ENCODE results near the gene C2orf92.
A peak's percentile ranks its signal among the peaks of the same experiment; 100 is the strongest.

C2orf92 gene

GRCh38 chr2:97714950-97715652 is 45.6 kb downstream of the C2orf92 start:
- DNase-seq, result peak; percentile 37

GRCh38 chr2:97715951-97716694 is 46.6 kb downstream of the C2orf92 start:
- DNase-seq, result peak; percentile 20

GRCh38 chr2:97716695-97717612 is 47.4 kb downstream of the C2orf92 start:
- DNase-seq, result peak; percentile 41

DNA sequence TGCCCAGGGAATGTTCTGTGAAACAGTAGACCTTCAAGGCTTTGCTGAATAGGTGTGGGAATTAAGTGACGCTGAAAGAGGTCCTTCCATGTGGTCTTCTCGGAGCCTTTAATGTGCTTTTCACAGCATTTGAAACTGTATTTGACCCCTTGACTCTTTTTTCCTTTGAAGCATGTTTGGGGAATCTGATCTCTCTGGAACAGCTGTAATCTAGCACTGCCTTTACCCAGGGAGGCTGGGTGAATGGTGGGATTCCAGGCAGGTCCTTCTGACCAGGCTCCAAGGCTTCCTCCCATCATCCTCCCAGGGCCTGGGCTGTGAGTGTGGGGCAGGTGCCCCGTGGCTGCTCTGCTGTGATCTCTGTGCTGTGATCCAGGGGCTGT is 48.1 kb downstream of the C2orf92 start:
- DNase-seq, result peak; percentile 25

- no peak for DNase-seq
Observed at GRCh38 chr2:97718051-97718882, 48.8 kb downstream of the C2orf92 start.

- DNase-seq, result no peak
Observed at GRCh38 chr2:97718942-97719341, 49.4 kb downstream of the C2orf92 start.

DNA sequence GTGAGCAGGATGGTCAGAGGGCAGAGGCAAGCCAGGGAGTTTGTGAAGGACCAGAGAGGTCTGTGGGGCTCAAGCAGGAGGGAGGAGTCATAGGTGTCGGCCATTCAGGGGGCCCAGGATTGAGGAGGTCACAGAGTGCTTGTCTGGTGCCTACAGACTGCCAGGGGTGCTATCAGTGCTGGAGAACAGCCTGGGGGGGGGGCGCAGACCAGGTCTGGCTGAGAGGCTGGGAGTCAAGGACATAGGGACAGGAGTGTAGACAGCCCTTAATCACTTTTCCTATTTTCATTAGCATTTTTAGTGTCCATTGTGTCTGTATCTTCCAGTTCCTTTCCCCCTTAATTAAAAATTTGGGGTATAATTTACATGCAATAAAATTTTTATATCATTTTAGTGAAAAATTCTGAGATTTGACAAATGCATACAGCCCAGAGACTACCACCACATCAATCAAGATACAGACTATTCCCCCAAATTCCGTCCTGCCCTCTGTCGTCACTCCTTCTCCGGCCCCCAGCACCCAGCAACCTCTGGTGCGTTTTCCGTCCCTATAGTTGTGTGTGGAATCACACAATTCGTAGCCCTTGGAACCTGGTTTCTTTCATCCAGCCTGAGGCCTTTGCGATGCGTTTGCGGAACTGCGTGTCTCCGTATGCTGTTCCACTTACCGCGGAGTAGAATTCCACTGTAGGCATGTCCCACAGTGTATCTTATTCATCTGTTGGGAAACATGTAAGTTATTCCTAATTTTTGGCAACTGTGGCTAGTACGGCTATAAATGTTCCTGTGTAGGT is 50.0 kb downstream of the C2orf92 start:
- no peak for DNase-seq

GRCh38 chr2:97720746-97721145 is 51.2 kb downstream of the C2orf92 start:
- DNase-seq, result no peak

- no peak for DNase-seq
Observed at GRCh38 chr2:97722227-97722626, 52.7 kb downstream of the C2orf92 start.

DNA sequence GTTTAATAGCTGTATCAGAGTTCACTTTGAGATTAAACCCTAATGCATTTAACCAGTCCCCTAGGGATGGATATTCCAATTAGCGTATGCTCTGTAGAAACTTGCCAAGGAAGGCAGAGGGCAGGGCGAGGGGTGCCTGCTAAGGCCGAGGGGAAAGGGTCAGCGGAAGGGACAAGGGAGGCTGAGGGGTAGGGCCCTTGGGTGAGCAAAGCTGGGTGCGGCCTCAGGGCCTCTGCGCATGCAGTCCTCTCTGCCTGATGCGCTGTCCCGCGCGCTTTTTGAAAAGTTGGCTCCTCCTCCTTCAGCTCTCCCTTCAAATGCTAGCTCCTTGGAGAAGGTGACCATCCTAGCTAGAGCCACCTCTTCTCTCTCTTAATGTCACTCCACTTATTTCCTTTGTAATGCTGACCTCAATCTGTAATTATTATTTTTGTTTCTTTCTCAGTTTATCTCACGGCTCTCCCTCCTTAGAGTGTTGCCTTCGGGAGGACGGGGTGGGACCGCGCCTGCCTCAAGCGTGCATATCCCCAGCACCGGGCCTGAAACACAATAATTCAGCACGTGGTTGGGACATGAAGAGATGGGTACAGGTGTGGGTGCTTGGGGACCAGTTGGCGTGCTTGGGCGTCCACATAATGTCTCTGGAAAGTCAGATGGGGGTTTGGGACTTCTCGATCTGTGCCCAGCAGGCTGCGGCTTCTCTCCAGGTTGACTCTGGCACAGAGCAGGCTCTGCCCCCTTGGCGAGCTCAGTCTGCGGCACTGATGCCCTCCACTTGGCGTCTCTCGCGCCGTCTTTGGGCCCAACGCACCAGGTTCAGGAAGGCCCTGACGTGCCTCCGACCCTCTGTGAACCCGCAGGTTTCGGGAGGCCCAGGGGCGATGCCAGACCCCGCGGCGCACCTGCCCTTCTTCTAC is 53.9 kb downstream of the C2orf92 start:
- DNase-seq, result no peak

DNA sequence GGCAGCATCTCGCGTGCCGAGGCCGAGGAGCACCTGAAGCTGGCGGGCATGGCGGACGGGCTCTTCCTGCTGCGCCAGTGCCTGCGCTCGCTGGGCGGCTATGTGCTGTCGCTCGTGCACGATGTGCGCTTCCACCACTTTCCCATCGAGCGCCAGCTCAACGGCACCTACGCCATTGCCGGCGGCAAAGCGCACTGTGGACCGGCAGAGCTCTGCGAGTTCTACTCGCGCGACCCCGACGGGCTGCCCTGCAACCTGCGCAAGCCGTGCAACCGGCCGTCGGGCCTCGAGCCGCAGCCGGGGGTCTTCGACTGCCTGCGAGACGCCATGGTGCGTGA is 54.5 kb downstream of the C2orf92 start:
- no peak for DNase-seq

GRCh38 chr2:97724501-97724900 is 55.0 kb downstream of the C2orf92 start:
- DNase-seq, result no peak

GRCh38 chr2:97724946-97725688 is 55.6 kb downstream of the C2orf92 start:
- no peak for DNase-seq

GRCh38 chr2:97726261-97727064 is 57.0 kb downstream of the C2orf92 start:
- no peak for DNase-seq

DNA sequence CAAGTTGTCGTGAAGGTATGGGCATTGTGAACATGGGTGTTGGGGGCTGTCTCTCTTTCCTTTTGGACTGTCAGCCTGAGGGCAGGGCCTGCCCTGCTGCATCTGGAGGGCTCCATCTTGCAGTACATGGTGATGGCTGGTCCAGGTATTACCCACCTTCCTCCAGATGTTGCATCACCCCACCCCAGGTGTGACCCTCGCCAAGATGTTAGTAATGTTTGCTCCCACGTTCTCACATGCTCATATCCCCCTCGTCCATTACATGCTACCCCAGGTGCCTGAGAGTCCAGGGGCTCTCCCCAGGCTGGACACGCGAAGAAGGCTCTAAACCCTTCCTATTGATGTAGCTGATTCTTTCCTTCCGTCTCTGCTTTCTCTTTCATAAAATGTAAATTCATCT is 57.8 kb downstream of the C2orf92 start:
- DNase-seq, result no peak

DNA sequence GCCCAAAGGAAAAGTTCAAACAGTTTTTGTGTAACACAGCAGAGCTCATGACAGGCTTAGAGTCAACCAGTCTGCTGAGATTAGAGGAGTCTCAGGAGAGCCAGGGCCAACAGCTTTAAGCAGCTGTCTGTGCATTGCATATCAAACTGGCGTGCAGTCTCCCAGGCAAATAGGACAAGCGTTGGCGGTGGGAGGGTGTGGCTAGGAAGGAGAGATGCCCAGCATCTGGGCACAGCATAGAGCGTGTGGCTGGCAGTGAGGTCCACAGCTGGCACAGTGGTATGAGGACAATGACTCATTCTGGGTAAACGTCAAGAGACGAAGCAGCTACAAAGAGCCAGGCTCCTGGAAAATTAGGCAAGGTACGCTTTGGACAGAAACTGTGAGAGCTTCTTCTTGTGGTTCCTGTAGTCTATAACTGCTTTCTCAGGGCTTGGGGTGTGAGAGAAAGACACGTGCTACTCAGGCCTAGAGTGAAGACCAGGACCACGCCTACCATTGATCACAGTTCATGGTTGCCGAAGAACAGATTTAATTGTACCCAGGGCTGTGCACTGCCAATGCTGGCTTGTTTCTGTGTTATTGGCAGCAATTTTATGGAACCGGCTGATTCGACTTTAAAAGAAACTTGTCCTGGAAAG is 58.7 kb downstream of the C2orf92 start:
- DNase-seq, result peak; percentile 34

GRCh38 chr2:97730245-97730644 is 60.7 kb downstream of the C2orf92 start:
- DNase-seq, result no peak

DNA sequence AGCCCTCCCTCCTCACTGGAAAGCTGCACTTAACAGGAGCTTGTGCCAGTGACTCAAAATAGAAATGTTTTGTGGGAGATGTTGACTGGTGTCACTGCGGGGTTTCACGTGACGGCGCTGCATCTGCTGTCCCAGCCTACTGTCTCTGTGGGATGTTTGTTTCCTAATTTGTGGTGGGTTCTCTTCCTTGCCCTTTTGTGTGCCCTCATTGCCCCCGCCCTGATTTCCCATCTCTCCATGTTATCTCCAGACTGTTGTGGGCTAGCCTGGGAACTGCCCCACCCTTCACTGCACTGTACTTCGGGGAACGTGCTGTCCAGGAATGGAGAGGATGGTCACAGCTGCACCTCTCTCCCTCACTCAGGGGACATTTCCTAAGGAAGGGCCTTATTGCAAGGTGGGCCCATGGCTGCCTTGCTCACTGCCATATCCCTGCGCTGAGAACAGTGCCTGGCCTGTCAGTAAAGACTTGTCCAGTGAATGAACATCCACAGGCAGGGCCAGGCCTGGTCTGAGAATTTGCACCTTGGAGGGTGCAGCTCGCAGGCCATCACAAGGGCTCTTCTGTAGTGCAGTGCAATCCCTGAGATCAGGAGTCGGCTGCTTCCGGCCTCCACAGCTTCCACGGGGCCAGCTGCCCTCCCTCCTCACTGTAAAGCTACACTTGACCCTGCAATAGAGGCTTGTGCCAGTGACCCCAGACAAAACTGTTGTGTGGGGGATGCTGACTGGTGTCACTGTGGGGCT is 61.9 kb downstream of the C2orf92 start:
- peak; percentile 26 for DNase-seq
